GM10248 (cell line): ENCODE measurements around the gene CCDC92.

ENCODE experiments used
- CTCF ChIA-PET: fragments of 300-600 bp; sonication (Branson Sonifier 250); formaldehyde crosslinking; extraction: SDS; loops from one replicate; lab custom pipeline; 2021; ENCODE audit warnings: antibody characterized with exemption; lab: Yijun Ruan, JAX
- POLR2A ChIA-PET: fragments of 350-650 bp; sonication (Branson Sonifier 250); formaldehyde crosslinking; extraction: SDS; loops from one replicate; lab custom pipeline; 2020; ENCODE audit warnings: antibody characterized with exemption; lab: Yijun Ruan, JAX
- DNase-seq: peaks from one replicate; pipeline ENCODE4 v3.0.0; 2012; ENCODE audit errors: extremely low spot score
- CTCF ChIP-seq: IDR thresholded peaks from 2 replicates; pipeline ENCODE4 v1.5.1; 2012; ENCODE audit warnings: mild to moderate bottlenecking, low read depth; ENCODE audit errors: extremely low read depth, missing control alignments, control extremely low read depth

CCDC92 gene

DNA sequence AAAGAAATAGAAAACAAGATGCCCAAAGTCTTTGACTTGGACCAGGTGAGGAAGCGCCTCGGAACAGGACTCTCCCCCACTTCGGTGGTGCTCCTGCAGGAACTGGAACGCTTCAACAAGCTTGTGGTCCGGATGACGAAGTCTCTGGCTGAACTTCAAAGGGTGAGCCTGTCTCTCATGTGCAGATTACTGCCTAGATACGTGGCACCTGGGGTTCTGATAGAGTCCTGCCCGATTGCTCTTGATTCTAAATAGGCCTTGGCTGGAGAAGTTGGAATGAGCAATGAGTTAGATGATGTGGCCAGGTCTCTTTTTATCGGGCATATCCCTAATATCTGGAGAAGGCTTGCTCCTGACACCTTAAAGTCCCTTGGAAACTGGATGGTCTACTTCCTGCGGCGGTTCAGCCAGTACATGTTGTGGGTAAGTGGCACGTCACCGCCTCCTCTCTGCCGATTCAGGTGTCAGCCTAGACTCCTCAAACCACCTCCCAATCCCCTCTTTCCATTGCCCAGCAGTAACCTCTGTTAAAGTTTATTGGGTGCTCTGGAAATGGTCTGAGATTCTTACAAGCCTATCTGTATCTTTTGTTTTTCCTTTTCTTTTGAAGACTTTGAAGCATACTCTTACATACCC lies 40.8 kb downstream of the CCDC92 start:
- no peak for TF ChIP-seq CTCF

GRCh38 chr12:123929946-123930583 lies 42.6 kb downstream of the CCDC92 start:
- TF ChIP-seq CTCF = no peak

More for the DNA sequence above, 40.8 kb downstream of the CCDC92 start:
- ChIA-PET CTCF (interaction anchor here (1.8 kb wide), 1 partner anchor 27 kb away, joined by 4 read pairs; no protein-coding TSS in a partner anchor), POLR2A (no interaction called here)
- DNase-seq = no peak

DNA sequence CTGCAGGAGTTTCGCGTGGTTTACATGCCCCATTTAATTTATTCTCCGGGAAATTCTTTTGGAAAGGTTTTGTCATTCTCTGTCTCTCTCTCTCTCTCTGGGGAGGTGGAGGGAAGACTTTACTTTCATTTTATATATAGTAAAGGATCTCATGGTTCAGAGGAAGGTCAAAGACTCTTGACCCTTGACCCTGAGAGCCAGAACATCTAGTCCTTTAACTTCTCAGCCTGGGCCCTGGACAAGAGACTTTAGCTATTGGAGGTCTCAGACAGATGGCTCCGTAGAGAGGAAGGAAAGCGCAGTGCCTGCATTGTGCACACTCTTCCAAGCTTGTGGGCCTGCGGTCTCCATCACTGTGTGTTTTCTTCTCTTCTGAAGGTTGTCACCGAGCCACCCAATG lies 43.7 kb downstream of the CCDC92 start:
- POLR2A ChIA-PET = no interaction called here
- CTCF ChIA-PET = interaction anchor here (1.0 to 2.4 kb wide), 2 partner anchors 56 to 104 kb away, joined by 4 to 7 read pairs; no protein-coding TSS in a partner anchor
- DNase-seq = no peak
- no peak for TF ChIP-seq CTCF

More at GRCh38 chr12:123929946-123930583, 42.6 kb downstream of the CCDC92 start:
- ChIA-PET POLR2A (no interaction called here), CTCF (interaction anchor here (1.0 to 1.7 kb wide), 5 partner anchors 8 to 26 kb away, joined by 3 to 4 read pairs (median 3); no protein-coding TSS in a partner anchor)
- DNase-seq = no peak

DNA sequence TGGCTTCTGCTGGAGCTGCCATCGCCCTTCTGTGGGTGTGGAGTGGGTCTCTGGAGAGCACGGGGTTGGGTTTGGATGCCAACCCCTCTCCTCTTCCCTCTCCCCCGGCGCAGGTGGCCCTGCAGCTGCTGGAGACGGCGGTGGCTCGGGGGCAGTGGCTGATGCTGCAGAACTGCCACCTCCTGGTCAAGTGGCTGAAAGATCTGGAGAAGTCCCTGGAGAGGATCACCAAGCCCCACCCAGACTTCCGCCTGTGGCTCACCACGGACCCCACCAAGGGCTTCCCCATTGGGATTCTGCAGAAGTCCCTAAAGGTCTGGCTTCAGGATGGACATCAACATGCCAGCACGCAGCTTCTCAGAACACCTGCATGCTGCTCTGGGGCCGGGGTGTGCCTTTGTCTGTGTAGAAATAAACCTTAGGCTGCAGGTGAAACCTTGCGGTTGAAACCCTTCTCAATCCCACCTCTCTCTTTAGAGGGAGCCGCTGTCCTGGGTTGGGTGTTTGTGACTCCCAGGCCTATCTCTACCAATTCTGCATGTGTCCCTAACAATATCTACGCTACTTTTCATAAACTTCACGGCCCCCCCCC lies 44.3 kb downstream of the CCDC92 start:
- no peak for DNase-seq
- ChIA-PET POLR2A (no interaction called here), CTCF (interaction anchor here (0.9 to 3.4 kb wide), 4 partner anchors 8 to 104 kb away, joined by 4 to 15 read pairs (median 6); no protein-coding TSS in a partner anchor)
- no peak for TF ChIP-seq CTCF

GRCh38 chr12:123924539-123924938 lies 48.1 kb downstream of the CCDC92 start:
- TF ChIP-seq CTCF = no peak
- ChIA-PET POLR2A (no interaction called here), CTCF (interaction anchor here (2.4 kb wide), 1 partner anchor 19 kb away, joined by 9 read pairs; no protein-coding TSS in a partner anchor)
- no peak for DNase-seq

DNA sequence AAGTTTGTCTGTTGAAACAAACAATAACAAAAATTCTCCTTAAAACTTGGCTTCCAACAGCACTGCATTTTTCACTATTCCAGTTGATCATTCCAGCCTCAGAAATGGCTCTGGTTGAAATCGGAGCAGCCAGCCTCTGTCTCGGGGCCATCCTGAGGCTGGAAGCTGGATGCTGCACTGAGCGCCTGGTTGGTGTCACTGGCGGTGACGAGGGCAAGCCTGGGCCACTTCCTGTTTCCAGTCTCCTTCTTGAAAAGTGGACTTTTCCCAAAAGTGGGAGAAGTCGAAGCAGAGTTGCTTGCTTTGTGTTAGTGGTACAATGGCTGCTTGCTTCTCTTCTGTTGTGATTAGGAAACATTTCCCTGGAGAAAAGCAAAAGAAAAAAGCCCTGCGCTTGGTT lies 48.7 kb downstream of the CCDC92 start:
- ChIA-PET CTCF (no interaction called here), POLR2A (no interaction called here)
- no peak for TF ChIP-seq CTCF
- no peak for DNase-seq
